Choroid plexus epithelial cell (primary cell): ENCODE results near the gene TSPAN18.
A peak's percentile ranks its signal among the peaks of the same experiment; 100 is the strongest.

Experiments
- DNase-seq: peaks from one replicate; pipeline ENCODE4 v3.0.0-alpha.2; 2010; ENCODE audit warnings: low read depth
- H3K4me3 ChIP-seq: 2 replicates; pipeline ENCODE4 v1.5.1; 2011; ENCODE audit warnings: low read depth, mild to moderate bottlenecking, control low read depth, low read length, moderate library complexity
- TF ChIP-seq, protein P1 (sequence below): conservative IDR thresholded peaks from 2 replicates; pipeline ENCODE4 v1.5.1; 2011; ENCODE audit warnings: low read depth, mild to moderate bottlenecking, control low read depth, inconsistent platforms, low read length, moderate library complexity

TSPAN18 gene

DNA sequence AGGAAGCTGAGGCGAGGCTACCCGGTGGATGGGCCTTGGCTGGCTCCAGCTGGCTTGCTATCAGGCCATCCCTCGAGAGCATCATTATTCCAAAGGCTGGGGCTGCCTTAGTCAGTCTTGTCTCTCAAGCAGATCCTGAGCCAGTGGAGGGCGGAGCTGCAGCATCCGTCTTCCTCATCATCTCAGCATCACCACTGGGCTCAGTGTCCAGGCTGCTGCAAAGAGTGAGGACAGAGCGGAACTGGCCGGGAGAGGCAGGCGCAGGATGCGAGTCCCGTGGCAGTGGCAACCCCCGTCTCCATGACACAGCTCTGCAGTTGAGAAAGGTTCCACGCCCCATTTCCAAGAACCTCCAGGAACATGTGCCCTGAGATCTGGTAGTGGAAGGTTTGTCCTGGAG, 219.5 kb downstream of the TSPAN18 start:
- H3K4me3 ChIP-seq, result no peak overlapping the region
- DNase-seq, result no peak
- TF ChIP-seq, protein P1, sequence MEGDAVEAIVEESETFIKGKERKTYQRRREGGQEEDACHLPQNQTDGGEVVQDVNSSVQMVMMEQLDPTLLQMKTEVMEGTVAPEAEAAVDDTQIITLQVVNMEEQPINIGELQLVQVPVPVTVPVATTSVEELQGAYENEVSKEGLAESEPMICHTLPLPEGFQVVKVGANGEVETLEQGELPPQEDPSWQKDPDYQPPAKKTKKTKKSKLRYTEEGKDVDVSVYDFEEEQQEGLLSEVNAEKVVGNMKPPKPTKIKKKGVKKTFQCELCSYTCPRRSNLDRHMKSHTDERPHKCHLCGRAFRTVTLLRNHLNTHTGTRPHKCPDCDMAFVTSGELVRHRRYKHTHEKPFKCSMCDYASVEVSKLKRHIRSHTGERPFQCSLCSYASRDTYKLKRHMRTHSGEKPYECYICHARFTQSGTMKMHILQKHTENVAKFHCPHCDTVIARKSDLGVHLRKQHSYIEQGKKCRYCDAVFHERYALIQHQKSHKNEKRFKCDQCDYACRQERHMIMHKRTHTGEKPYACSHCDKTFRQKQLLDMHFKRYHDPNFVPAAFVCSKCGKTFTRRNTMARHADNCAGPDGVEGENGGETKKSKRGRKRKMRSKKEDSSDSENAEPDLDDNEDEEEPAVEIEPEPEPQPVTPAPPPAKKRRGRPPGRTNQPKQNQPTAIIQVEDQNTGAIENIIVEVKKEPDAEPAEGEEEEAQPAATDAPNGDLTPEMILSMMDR, result no peak

DNA sequence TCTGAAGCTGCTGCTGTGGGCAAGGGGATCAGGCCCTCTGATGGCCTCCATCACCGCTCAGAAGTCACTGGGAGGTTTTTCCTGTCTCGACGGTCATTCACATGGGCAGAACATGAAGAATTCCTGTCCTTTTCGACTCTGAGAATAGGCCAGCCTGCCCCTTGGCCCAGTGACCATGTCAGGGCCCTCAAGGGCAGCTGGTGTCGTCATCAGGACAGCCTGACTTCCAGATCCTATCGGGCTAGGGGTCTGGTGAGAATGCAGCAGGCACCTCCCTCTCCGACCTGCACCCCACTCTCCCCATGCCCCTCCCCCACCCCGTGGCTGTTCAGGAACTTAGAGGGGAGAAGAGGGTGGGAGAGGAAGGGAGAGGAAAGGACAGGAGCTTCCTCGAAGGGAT, 220.4 kb downstream of the TSPAN18 start:
- H3K4me3 ChIP-seq, result no peak overlapping the region
- DNase-seq, result no peak
- TF ChIP-seq, protein P1, result no peak

DNA sequence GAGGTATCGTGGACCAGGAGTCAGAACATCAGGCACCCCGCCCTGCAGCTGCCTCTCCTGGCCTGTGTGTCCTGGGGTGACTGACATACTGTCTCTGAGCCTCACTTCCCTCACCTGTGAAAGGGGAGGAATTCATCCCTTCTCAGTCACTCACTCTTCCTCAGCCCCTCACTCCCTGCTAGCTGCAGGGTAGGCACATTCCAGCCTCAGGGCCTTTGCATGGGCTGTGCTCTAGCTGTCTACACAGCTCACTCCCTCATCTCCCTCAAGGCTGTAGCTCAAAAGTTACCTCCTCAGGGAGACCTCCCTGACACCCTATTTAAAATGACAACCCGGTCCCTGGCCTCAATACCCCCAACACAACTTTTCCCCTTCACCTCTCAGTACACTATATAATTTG, 221.4 kb downstream of the TSPAN18 start:
- DNase-seq, result no peak
- TF ChIP-seq, protein P1, result no peak
- H3K4me3 ChIP-seq, result no peak overlapping the region

DNA sequence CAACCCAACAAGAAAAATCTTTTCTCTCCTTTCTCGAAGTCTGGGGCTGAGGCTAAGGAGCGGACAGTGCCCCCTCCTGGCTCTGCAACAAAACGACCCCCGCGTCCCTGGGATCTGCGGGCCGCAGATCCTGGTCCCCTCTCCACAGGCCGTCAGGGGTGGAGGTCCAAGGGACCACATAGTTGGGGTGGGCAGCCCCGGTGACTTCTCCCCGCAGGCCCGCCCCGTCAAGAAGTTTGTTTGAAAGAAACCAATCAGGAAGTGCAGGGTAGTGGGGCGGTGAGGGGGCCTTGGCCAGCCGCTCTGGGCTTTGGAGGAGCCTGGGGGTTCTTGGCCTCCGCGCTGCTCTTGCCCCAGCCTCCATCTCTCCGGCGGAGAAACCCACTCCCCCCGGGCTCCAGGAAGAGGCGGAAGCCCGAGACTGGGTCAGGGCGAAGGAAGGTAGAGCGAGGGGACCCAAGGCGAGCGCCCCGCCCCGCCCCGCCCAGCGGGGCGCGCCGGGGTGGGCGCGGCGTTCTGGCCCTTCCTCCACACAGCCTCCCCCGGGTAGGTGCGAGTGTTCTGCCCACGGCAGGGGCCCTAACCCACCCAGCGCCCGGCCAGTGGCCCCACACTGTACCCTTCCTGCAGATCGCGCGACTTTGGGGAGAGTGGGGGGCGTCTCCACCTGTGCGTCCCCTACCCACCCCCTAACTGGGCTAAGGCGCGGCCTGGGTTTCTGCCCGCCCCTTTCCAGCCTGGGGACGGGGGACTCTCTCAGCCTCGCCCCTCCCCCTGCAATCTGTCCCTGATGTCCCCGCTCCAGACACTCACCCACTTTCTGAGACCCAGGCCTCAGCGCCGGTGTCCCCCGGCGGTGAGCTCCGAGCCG, 222.6 kb downstream of the TSPAN18 start:
- TF ChIP-seq, protein P1, result peak; percentile 70

DNA sequence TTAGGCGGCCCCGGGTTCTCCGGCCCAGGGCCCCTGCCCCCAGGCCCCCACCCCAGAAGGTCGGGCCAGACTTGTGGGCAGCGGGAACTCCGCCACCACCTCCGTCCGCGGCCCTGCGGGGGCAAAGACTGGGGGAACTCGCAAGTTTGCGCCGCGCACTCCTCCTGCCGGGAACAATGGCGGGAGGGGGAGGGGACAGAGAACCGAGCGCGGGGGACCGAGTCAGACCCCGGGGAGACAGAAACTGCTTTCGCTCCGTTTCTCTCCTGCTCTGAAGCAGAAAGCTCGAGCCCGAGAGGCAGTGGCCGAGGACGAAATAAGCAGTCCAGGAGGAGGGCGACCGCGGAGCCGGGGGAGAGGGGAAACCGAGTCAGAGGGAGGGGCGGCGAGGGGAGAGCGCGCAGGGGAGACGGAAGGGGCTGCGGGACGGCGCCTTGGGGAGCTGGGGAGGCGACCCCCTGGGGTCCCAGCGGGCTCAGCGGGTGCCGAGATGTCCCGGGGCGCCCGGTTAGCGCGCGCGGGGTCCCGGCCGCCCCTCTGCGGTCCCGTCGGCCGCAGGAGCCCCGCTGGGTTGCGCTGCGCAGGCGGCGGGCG, 223.4 kb downstream of the TSPAN18 start:
- TF ChIP-seq, protein P1, result no peak
- peak overlapping the region; percentile 69 for H3K4me3 ChIP-seq
- DNase-seq, result peak; percentile 21

More for the DNA sequence above, 222.6 kb downstream of the TSPAN18 start:
- DNase-seq, result peak; percentile 64
- peak overlapping the region; percentile 69 for H3K4me3 ChIP-seq

DNA sequence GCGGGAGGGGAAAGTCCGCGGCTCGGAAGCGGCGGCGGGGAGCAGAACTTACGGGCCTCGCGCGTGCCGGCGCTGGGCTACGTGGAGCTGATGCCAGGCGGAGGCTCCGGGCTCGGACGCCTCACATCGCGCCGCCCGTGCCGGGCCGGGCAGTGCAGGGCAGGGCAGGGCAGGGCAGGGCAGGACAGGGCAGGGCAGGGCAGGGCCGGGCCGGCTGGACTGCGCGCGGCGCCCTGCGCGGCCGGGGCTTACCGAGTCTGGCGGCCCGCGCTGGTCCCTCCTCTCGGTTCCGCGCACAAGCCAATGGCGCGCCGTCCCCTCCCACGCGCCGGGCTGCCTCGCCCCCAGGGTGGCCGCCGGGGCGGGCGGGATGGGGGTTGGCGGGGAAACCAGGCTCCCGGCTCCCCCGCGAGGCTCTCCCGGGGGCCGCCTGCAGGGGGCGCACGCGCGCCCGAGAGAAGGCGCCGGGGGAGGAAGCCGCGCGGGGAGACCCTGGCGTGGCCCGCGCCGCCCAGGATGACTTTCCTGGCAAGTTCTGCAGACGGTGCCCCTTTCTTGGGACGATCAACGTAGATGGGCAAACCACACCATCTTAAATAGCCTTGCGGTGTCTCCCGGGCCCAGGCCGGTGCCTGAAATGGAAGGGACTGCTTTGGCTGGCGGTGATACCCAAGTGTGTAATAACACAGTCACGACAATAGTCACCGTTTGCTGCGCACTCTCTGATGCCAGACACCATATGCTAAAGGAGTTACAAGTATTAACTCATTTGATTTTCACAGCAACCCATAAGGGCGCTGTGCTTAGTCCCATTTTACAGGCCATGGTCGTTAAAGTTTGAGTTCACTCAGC, 224.1 kb downstream of the TSPAN18 start, which contains the start of gene TP53I11:
TSS of gene TP53I11 (minus strand) at position 259 of the 852 bp plus-strand sequence. CDS start 12,548 bp downstream, outside the sequence.
- peak within 1 kb of the TSS; percentile 69 for H3K4me3 ChIP-seq
- peak; percentile 55 for DNase-seq
- TF ChIP-seq, protein P1, result peak; percentile 32
